AG09309 (cell line): ENCODE measurements around the gene FSD2.

Experiments used
- DNase-seq: peaks from one replicate; pipeline ENCODE4 v3.0.0-alpha.2; 2010; ENCODE audit warnings: low read depth
- H3K4me3 ChIP-seq: 2 replicates; pipeline ENCODE4 v1.5.1; 2011; ENCODE audit warnings: mild to moderate bottlenecking, low read depth, low read length, moderate library complexity; ENCODE audit not compliant: control insufficient read depth
- TF ChIP-seq, protein P1 (sequence below): IDR thresholded peaks from 2 replicates; pipeline ENCODE4 v1.5.1; 2011; ENCODE audit warnings: mild to moderate bottlenecking, low read depth, low read length, inconsistent platforms; ENCODE audit not compliant: insufficient read depth, control insufficient read depth; ENCODE audit errors: missing control alignments

Gene FSD2

GRCh38 chr15:82726816-82727215, 79.1 kb downstream of the FSD2 start:
- no peak for DNase-seq
- H3K4me3 ChIP-seq: no peak overlapping the region
- TF ChIP-seq, protein P1, sequence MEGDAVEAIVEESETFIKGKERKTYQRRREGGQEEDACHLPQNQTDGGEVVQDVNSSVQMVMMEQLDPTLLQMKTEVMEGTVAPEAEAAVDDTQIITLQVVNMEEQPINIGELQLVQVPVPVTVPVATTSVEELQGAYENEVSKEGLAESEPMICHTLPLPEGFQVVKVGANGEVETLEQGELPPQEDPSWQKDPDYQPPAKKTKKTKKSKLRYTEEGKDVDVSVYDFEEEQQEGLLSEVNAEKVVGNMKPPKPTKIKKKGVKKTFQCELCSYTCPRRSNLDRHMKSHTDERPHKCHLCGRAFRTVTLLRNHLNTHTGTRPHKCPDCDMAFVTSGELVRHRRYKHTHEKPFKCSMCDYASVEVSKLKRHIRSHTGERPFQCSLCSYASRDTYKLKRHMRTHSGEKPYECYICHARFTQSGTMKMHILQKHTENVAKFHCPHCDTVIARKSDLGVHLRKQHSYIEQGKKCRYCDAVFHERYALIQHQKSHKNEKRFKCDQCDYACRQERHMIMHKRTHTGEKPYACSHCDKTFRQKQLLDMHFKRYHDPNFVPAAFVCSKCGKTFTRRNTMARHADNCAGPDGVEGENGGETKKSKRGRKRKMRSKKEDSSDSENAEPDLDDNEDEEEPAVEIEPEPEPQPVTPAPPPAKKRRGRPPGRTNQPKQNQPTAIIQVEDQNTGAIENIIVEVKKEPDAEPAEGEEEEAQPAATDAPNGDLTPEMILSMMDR: no peak

DNA sequence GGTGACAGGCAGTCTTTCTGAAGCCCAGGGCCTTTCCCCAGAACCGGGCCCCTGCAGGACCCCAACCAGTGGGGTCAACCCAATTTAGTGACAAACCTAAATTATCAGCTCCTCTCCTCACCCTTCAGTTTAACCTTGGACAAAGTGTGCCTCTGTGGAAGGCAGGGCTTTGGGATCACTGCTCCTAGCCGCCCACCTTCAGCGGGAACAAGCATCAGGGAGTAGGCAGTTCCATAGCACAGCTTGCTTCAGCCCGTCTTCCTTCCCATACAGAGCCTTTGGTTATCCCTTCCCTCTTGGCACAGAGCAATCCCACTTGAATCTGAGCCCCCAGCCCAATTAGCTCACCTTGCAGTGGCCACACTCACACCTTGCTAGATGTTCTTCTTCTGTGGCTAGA, 90.9 kb downstream of the FSD2 start:
- TF ChIP-seq, protein P1: no peak
- DNase-seq: no peak
- no peak overlapping the region for H3K4me3 ChIP-seq

GRCh38 chr15:82714016-82714415, 91.9 kb downstream of the FSD2 start:
- TF ChIP-seq, protein P1: no peak
- no peak for DNase-seq
- H3K4me3 ChIP-seq: no peak overlapping the region

DNA sequence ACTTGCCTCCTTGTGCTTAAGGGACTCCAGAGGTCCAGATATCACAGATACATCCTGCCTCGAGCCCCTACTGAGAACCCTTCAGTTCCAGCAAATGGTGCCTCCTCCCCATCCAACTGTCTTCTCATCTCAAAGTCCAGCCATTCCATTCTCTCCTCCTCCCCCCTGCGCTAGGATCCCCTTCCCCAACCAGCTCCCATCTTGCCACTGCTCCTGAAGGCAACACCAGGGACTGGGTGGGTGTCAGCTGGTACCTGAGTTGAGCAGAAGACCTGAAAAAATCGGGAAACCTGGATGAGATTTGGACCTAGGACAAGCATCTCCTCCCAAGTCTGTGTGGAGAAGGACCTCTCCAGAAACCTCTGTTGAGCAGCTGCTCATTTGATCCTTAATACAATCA, 93.8 kb downstream of the FSD2 start:
- no peak for DNase-seq
- TF ChIP-seq, protein P1: no peak
- H3K4me3 ChIP-seq: no peak overlapping the region

GRCh38 chr15:82710926-82711490, 94.9 kb downstream of the FSD2 start:
- TF ChIP-seq, protein P1: no peak
- no peak for DNase-seq
- H3K4me3 ChIP-seq: no peak overlapping the region

DNA sequence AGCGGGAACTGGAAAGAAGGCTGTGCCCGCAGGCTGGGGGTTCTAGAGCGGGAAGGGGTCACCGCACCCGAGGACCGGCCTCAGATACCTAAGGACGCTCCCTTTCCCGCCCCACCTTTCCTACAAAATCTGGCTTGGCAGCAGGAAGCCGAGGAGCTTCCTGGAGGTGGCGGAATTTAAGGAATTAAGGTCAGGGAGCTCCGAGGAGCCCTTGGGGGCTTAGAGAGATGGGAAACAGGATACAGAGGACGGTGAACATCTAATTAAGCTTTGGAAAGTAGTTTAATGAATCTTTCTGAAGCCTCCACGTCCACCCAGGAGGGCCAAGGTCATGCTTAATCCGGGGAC, 95.7 kb downstream of the FSD2 start:
- no peak for DNase-seq
- TF ChIP-seq, protein P1: no peak

DNA sequence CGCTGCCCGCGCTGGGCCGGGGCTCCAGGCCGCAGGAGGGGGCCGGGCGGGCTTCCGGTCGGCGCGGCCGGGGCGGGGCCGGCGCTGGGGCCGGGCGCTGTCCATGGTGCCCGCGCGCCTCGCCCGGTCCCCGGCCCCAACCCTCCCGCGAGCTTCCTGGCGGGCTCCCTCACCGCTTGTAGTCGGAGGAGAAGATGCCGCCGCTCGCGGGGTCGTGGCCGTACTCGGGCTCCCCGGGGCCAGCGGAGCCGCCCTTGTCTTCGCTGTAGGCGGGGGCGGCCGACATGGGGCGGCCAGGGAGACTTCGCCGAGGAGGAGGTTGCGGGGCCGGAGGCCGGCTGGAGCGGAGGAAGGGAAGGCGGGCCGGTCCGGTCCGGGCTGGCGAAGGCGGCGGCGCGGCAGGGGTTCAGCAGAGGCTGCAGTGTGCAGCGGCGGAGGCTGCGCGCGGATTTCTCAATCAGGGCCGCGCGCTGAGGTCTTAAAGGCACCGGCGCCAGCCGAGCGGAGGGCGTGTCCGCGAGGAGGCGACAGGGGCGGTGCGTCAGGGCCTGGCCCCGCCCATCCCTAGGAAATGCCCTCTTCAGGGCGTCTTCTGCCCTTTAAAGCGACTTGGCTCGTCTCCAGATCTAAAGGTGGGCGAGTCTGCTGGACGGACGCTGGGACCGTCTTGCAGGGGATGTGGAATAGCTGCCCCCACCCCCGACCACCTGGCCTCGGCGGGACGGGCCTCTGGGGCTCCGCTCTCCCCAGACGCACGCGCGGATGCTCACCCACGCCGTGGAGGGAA, 96.3 kb downstream of the FSD2 start, which contains the start of gene AP3B2:
TSS of gene AP3B2 (minus strand) at position 455 of the 787 bp plus-strand sequence. CDS start at position 286, 169 bp downstream.
- DNase-seq: peak; percentile 16
- peak within 1 kb of the TSS; percentile 51 for H3K4me3 ChIP-seq
- TF ChIP-seq, protein P1: no peak

More for the DNA sequence above, 95.7 kb downstream of the FSD2 start:
- peak overlapping the region; percentile 51 for H3K4me3 ChIP-seq
